ENCODE results near the gene MROH9. TPM values are rescaled to one million over a fixed set of nuclear protein-coding genes. Genes with fewer than 3 reads are reported as not detected.

The MROH9 gene
- polyA plus RNA-seq, 3 donors = not detected

DNA sequence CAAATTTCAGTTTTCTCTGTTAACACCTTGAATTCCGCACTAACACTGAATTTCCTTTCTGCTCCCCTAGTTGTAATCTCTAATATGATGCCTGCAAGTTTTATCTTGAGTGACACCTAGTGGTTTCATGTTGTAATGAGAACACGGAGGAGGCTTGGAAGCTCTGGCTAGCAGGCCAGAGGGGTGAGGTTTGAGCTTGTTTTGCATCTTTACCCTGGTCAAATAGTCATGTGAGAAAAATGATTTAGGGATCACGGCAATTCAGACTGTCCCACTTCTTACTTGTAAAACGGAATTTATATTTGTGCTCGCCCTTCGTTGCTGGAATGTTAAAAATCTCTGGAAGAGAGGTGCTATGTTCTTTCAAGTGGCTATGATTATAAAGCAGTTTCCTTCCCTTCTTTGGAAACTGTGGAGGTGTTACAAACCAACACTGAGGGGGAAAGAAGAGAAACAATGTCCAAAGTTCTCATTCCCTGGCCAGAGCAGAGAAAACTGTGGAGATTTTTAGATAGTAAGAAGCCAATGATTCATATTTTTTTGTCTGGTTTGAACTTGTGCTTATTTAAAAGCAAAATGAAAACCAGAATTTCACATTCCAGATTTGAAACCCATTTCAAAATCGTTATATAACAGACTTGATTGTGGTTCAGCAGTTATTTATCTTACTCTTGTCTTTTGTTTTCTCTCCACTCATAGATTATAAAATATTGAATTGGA is 5.3 kb upstream of the MROH9 start:
- H4K20me1 ChIP-seq (ENCODE audit: insufficient read depth, low read length) = no peaks in the 10 kb centered on the region
- H3K36me3 ChIP-seq (replicated peaks in 1 of 2; ENCODE audit: control insufficient read depth in 1 of 2, insufficient read depth in 2 of 2, low read length in 2 of 2) = no peaks in the 10 kb centered on the region
- Mint-ChIP-seq H3K4me1 (no peaks in the 10 kb centered on the region), H3K27me3 (ENCODE audit: low read depth in 3 of 3) (peaks cover 0 to 2% (median 1%) of the 10 kb centered on the region in 3 donors), H3K9me3 (no peaks in the 10 kb centered on the region), H3K36me3 (no peaks in the 10 kb centered on the region), H3K27ac (no peak overlapping the region), H3K4me3 (no peak overlapping the region)
- no peaks in the 10 kb centered on the region for H3K79me2 ChIP-seq (ENCODE audit: insufficient read depth, low read length)
- TF ChIP-seq, protein P1, sequence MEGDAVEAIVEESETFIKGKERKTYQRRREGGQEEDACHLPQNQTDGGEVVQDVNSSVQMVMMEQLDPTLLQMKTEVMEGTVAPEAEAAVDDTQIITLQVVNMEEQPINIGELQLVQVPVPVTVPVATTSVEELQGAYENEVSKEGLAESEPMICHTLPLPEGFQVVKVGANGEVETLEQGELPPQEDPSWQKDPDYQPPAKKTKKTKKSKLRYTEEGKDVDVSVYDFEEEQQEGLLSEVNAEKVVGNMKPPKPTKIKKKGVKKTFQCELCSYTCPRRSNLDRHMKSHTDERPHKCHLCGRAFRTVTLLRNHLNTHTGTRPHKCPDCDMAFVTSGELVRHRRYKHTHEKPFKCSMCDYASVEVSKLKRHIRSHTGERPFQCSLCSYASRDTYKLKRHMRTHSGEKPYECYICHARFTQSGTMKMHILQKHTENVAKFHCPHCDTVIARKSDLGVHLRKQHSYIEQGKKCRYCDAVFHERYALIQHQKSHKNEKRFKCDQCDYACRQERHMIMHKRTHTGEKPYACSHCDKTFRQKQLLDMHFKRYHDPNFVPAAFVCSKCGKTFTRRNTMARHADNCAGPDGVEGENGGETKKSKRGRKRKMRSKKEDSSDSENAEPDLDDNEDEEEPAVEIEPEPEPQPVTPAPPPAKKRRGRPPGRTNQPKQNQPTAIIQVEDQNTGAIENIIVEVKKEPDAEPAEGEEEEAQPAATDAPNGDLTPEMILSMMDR (IDR thresholded peaks at IDR 0.05) = peak; percentile 76
- no peak overlapping the region for H3K27ac ChIP-seq (ENCODE audit: low read depth in 1 of 2, low read length in 2 of 2)
- no peaks in the 10 kb centered on the region for H3K27me3 ChIP-seq (ENCODE audit: control insufficient read depth in 2 of 2, insufficient read depth in 2 of 2, low read length in 2 of 2)
- no peak overlapping the region for H2AFZ ChIP-seq (ENCODE audit: insufficient read depth, low read depth, low read length, poor library complexity, severe bottlenecking)
- no peaks in the 10 kb centered on the region for H3K4me1 ChIP-seq (ENCODE audit: control insufficient read depth in 1 of 2, insufficient read depth in 2 of 2, low read length in 2 of 2)
- no peak overlapping the region for H3K4me3 ChIP-seq (replicated peaks in 1 of 3; ENCODE audit: low read depth in 2 of 3, low read length in 3 of 3)
- no peaks in the 10 kb centered on the region for H3K9me3 ChIP-seq (replicated peaks in 1 of 2; ENCODE audit: control insufficient read depth in 1 of 2, insufficient read depth in 1 of 2, low read length in 2 of 2)
- DNase-seq = peak in 2 of 3 donors; percentile 4 to 7
- H3K9ac ChIP-seq (ENCODE audit: insufficient read depth, low read length, poor library complexity, severe bottlenecking) = no peak overlapping the region
- WGBS (ENCODE audit: insufficient coverage) = 0% methylated on average over 1 of the region's 7 CpGs
- H3K4me2 ChIP-seq (replicated peaks; ENCODE audit: extremely low read depth, low read length, poor library complexity, severe bottlenecking) = no peak overlapping the region
- intact Hi-C loops (cut with micrococcal nuclease) = loop anchor here in 1 of 2 donors (10.0 kb wide), 1 partner anchor 1005 kb away; no protein-coding TSS in a partner anchor

DNA sequence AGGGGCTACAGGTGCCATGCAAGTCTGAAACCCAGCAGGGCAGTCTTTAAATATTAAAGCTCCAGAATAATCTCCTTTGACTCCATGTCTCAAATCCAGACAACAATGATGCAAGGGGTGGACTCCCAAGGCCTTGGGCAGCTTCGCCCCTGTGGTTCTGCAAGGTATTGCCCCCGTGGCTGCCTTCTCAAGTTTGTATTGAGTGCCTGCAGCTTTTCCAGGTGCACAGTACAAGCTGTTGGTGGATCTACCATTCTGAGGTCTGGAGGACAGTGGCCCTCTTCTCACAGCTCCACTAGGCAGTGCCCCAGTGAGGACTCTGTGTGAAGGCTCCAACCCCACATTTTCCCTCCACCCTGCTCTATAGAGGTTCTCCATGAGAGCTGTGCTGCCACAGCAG is 3.7 kb upstream of the MROH9 start:
- Histone ChIP-seq H3K27ac (ENCODE audit: low read depth in 1 of 2, low read length in 2 of 2) (no peak overlapping the region), H3K4me2 (replicated peaks; ENCODE audit: extremely low read depth, low read length, poor library complexity, severe bottlenecking) (no peak overlapping the region), H2AFZ (ENCODE audit: insufficient read depth, low read depth, low read length, poor library complexity, severe bottlenecking) (no peak overlapping the region), H3K9ac (ENCODE audit: insufficient read depth, low read length, poor library complexity, severe bottlenecking) (no peak overlapping the region), H3K4me3 (replicated peaks in 1 of 3; ENCODE audit: low read depth in 2 of 3, low read length in 3 of 3) (no peak overlapping the region), H4K20me1 (ENCODE audit: insufficient read depth, low read length) (no peaks in the 10 kb centered on the region), H3K79me2 (ENCODE audit: insufficient read depth, low read length) (no peaks in the 10 kb centered on the region), H3K4me1 (ENCODE audit: control insufficient read depth in 1 of 2, insufficient read depth in 2 of 2, low read length in 2 of 2) (no peaks in the 10 kb centered on the region), H3K27me3 (ENCODE audit: control insufficient read depth in 2 of 2, insufficient read depth in 2 of 2, low read length in 2 of 2) (no peaks in the 10 kb centered on the region), H3K9me3 (replicated peaks in 1 of 2; ENCODE audit: control insufficient read depth in 1 of 2, insufficient read depth in 1 of 2, low read length in 2 of 2) (no peaks in the 10 kb centered on the region), H3K36me3 (replicated peaks in 1 of 2; ENCODE audit: control insufficient read depth in 1 of 2, insufficient read depth in 2 of 2, low read length in 2 of 2) (no peaks in the 10 kb centered on the region)
- no peak for DNase-seq
- TF ChIP-seq, protein P1 (IDR thresholded peaks at IDR 0.05) = no peak
- Mint-ChIP-seq H3K36me3 (no peaks in the 10 kb centered on the region), H3K9me3 (no peaks in the 10 kb centered on the region), H3K27ac (no peak overlapping the region), H3K4me3 (no peak overlapping the region), H3K4me1 (no peaks in the 10 kb centered on the region), H3K27me3 (ENCODE audit: low read depth in 3 of 3) (peaks cover 0 to 2% (median 1%) of the 10 kb centered on the region in 3 donors)
- intact Hi-C loops (cut with micrococcal nuclease) = no loop called here
- WGBS (ENCODE audit: insufficient coverage) = 83% methylated on average over 1 of the region's 2 CpGs
